Measurements from ENCODE around the gene LRRC32. TPM values are rescaled to one million over a fixed set of nuclear protein-coding genes. Genes with fewer than 3 reads are reported as not detected.
"Not testable (repeated sequence)": the region's sequence is repeated elsewhere in the genome, so short reads cannot be mapped to it uniquely, and the experiment has no call there.

Gene LRRC32
- total and polyA plus RNA-seq, 4 experiments from 2014 or later, result 0.38 to 0.56 (median 0.53) TPM; not detected in 1

- H3K36me3 ChIP-seq (ENCODE audit: insufficient read depth, low read length), result no peaks in the 10 kb centered on the region
- no peaks in the 10 kb centered on the region for H3K36me3 Mint-ChIP-seq
- no peak overlapping the region for H3K27ac ChIP-seq (ENCODE audit: low read depth, low read length)
- H3K4me1 ChIP-seq (ENCODE audit: insufficient read depth, low read length), result no peaks in the 10 kb centered on the region
- H3K27ac Mint-ChIP-seq, result no peak overlapping the region
- no peaks in the 10 kb centered on the region for H3K9me3 ChIP-seq (ENCODE audit: control insufficient read depth in 1 of 2, low read length in 2 of 2)
- ChIA-PET CTCF (ENCODE audit: partially characterized antibody) (no interaction called here), POLR2A (ENCODE audit: partially characterized antibody) (no interaction called here)
- intact Hi-C loops (cut with micrococcal nuclease), result no loop called here
- H3K9me3 Mint-ChIP-seq, result peaks cover 0 to 25% (median 14%) of the 10 kb centered on the region in 8 donors
- no peaks in the 10 kb centered on the region for H3K27me3 ChIP-seq (ENCODE audit: insufficient read depth, low read length)
- DNase-seq, result no peak
- H3K27me3 Mint-ChIP-seq, result peaks cover 24 to 26% of the 10 kb centered on the region in 2 donors
- H3K4me3 Mint-ChIP-seq, result no peak overlapping the region
- H3K4me3 ChIP-seq (ENCODE audit: low read length in 2 of 2), result no peak overlapping the region
- H3K4me1 Mint-ChIP-seq, result no peaks in the 10 kb centered on the region
Observed at GRCh38 chr11:76646882-76647534, 23.5 kb downstream of the LRRC32 start.

GRCh38 chr11:76644591-76644990, 26.0 kb downstream of the LRRC32 start:
- Histone ChIP-seq H3K4me3 (ENCODE audit: low read length in 2 of 2) (no peak overlapping the region), H3K4me1 (ENCODE audit: insufficient read depth, low read length) (no peaks in the 10 kb centered on the region), H3K36me3 (ENCODE audit: insufficient read depth, low read length) (no peaks in the 10 kb centered on the region), H3K9me3 (ENCODE audit: control insufficient read depth in 1 of 2, low read length in 2 of 2) (no peaks in the 10 kb centered on the region), H3K27ac (ENCODE audit: low read depth, low read length) (no peak overlapping the region), H3K27me3 (ENCODE audit: insufficient read depth, low read length) (no peaks in the 10 kb centered on the region)
- Mint-ChIP-seq H3K27me3 (peaks cover 27 to 28% of the 10 kb centered on the region in 2 donors), H3K27ac (no peak overlapping the region), H3K9me3 (peaks cover 0 to 25% (median 13%) of the 10 kb centered on the region in 8 donors), H3K4me1 (no peaks in the 10 kb centered on the region), H3K4me3 (no peak overlapping the region), H3K36me3 (no peaks in the 10 kb centered on the region)
- ChIA-PET POLR2A (ENCODE audit: partially characterized antibody) (no interaction called here), CTCF (ENCODE audit: partially characterized antibody) (no interaction called here)
- intact Hi-C loops (cut with micrococcal nuclease), result no loop called here
- no peak for DNase-seq

GRCh38 chr11:76643711-76644110, 26.8 kb downstream of the LRRC32 start:
- H3K4me3 Mint-ChIP-seq; POLR2A ChIA-PET (ENCODE audit: partially characterized antibody); H3K27ac Mint-ChIP-seq; H3K36me3 ChIP-seq (ENCODE audit: insufficient read depth, low read length); H3K27me3 ChIP-seq (ENCODE audit: insufficient read depth, low read length); H3K4me1 Mint-ChIP-seq; DNase-seq; H3K9me3 ChIP-seq (ENCODE audit: control insufficient read depth in 1 of 2, low read length in 2 of 2); H3K4me3 ChIP-seq (ENCODE audit: low read length in 2 of 2); CTCF ChIA-PET (ENCODE audit: partially characterized antibody); H3K27ac ChIP-seq (ENCODE audit: low read depth, low read length); H3K4me1 ChIP-seq (ENCODE audit: insufficient read depth, low read length); H3K36me3 Mint-ChIP-seq; intact Hi-C loops (cut with micrococcal nuclease): not testable (repeated sequence)
- peaks cover 0 to 25% (median 13%) of the 10 kb centered on the region in 8 donors for H3K9me3 Mint-ChIP-seq
- H3K27me3 Mint-ChIP-seq, result peaks cover 31 to 34% of the 10 kb centered on the region in 2 donors

GRCh38 chr11:76642341-76642740, 28.2 kb downstream of the LRRC32 start:
- Mint-ChIP-seq H3K27me3 (peaks cover 32 to 34% of the 10 kb centered on the region in 2 donors), H3K9me3 (peaks cover 0 to 16% (median 11%) of the 10 kb centered on the region in 8 donors), H3K27ac (peak overlapping the region in 1 of 7 donors; percentile 53), H3K4me1 (no peaks in the 10 kb centered on the region), H3K36me3 (no peaks in the 10 kb centered on the region), H3K4me3 (no peak overlapping the region)
- ChIA-PET POLR2A (ENCODE audit: partially characterized antibody) (no interaction called here), CTCF (ENCODE audit: partially characterized antibody) (no interaction called here)
- Histone ChIP-seq H3K27ac (ENCODE audit: low read depth, low read length) (no peak overlapping the region), H3K9me3 (ENCODE audit: control insufficient read depth in 1 of 2, low read length in 2 of 2) (no peaks in the 10 kb centered on the region), H3K36me3 (ENCODE audit: insufficient read depth, low read length) (no peaks in the 10 kb centered on the region), H3K4me1 (ENCODE audit: insufficient read depth, low read length) (no peaks in the 10 kb centered on the region), H3K27me3 (ENCODE audit: insufficient read depth, low read length) (no peaks in the 10 kb centered on the region), H3K4me3 (ENCODE audit: low read length in 2 of 2) (no peak overlapping the region)
- intact Hi-C loops (cut with micrococcal nuclease), result no loop called here
- no peak for DNase-seq

- intact Hi-C loops (cut with micrococcal nuclease), result no loop called here
- no peaks in the 10 kb centered on the region for H3K4me1 Mint-ChIP-seq
- CTCF ChIA-PET (ENCODE audit: partially characterized antibody), result no interaction called here
- no peak overlapping the region for H3K4me3 Mint-ChIP-seq
- H3K4me1 ChIP-seq (ENCODE audit: insufficient read depth, low read length), result no peaks in the 10 kb centered on the region
- peaks cover 0 to 12% (median 7%) of the 10 kb centered on the region in 8 donors for H3K9me3 Mint-ChIP-seq
- no peak overlapping the region for H3K27ac ChIP-seq (ENCODE audit: low read depth, low read length)
- no peaks in the 10 kb centered on the region for H3K27me3 ChIP-seq (ENCODE audit: insufficient read depth, low read length)
- H3K36me3 ChIP-seq (ENCODE audit: insufficient read depth, low read length), result no peaks in the 10 kb centered on the region
- H3K9me3 ChIP-seq (ENCODE audit: control insufficient read depth in 1 of 2, low read length in 2 of 2), result no peaks in the 10 kb centered on the region
- no peak overlapping the region for H3K4me3 ChIP-seq (ENCODE audit: low read length in 2 of 2)
- peak overlapping the region in 2 of 7 donors; percentile 34 to 53 for H3K27ac Mint-ChIP-seq
- POLR2A ChIA-PET (ENCODE audit: partially characterized antibody), result no interaction called here
- H3K36me3 Mint-ChIP-seq, result no peaks in the 10 kb centered on the region
- peaks cover 29 to 32% of the 10 kb centered on the region in 2 donors for H3K27me3 Mint-ChIP-seq
- DNase-seq, result no peak
Observed at GRCh38 chr11:76641905-76642304, 28.6 kb downstream of the LRRC32 start.

- no peak for DNase-seq
- Histone ChIP-seq H3K27me3 (ENCODE audit: insufficient read depth, low read length) (no peaks in the 10 kb centered on the region), H3K4me1 (ENCODE audit: insufficient read depth, low read length) (no peaks in the 10 kb centered on the region), H3K9me3 (ENCODE audit: control insufficient read depth in 1 of 2, low read length in 2 of 2) (no peaks in the 10 kb centered on the region), H3K36me3 (ENCODE audit: insufficient read depth, low read length) (no peaks in the 10 kb centered on the region), H3K27ac (ENCODE audit: low read depth, low read length) (no peak overlapping the region), H3K4me3 (ENCODE audit: low read length in 2 of 2) (no peak overlapping the region)
- POLR2A ChIA-PET (ENCODE audit: partially characterized antibody), result no interaction called here
- Mint-ChIP-seq H3K9me3 (no peaks in the 10 kb centered on the region), H3K27me3 (peaks cover 32 to 33% of the 10 kb centered on the region in 2 donors), H3K4me1 (no peaks in the 10 kb centered on the region), H3K4me3 (no peak overlapping the region), H3K36me3 (no peaks in the 10 kb centered on the region), H3K27ac (no peak overlapping the region)
- CTCF ChIA-PET (ENCODE audit: partially characterized antibody), result no interaction called here
- intact Hi-C loops (cut with micrococcal nuclease), result no loop called here
Observed at GRCh38 chr11:76640501-76640900, 30.0 kb downstream of the LRRC32 start.

DNA sequence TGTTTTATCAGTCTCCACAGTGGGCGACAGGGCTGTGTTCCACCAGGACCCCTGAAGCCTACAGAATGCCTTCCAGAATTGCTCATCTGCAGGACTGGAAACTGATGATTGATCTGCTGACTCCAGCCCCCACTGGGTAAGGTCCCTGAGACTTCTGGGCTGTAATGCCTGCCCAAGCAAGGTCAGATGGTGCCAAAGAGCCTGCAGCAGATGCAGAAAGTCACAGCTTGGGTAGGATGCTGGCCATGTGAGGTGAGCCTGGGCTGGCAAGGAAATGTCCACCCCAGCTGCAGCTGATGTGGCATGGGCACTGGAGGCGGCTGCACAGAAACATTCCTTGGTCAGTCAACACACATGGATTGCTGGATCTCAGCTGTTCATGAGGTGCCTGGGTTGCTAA, 30.9 kb downstream of the LRRC32 start:
- POLR2A ChIA-PET (ENCODE audit: partially characterized antibody), result no interaction called here
- H3K27me3 ChIP-seq (ENCODE audit: insufficient read depth, low read length), result no peaks in the 10 kb centered on the region
- intact Hi-C loops (cut with micrococcal nuclease), result no loop called here
- Mint-ChIP-seq H3K27me3 (peaks cover 29 to 35% of the 10 kb centered on the region in 2 donors), H3K9me3 (no peaks in the 10 kb centered on the region), H3K4me3 (no peak overlapping the region), H3K36me3 (no peaks in the 10 kb centered on the region), H3K27ac (no peak overlapping the region), H3K4me1 (no peaks in the 10 kb centered on the region)
- no peak for DNase-seq
- H3K36me3 ChIP-seq (ENCODE audit: insufficient read depth, low read length), result no peaks in the 10 kb centered on the region
- no peaks in the 10 kb centered on the region for H3K9me3 ChIP-seq (ENCODE audit: control insufficient read depth in 1 of 2, low read length in 2 of 2)
- no peak overlapping the region for H3K4me3 ChIP-seq (ENCODE audit: low read length in 2 of 2)
- H3K4me1 ChIP-seq (ENCODE audit: insufficient read depth, low read length), result no peaks in the 10 kb centered on the region
- CTCF ChIA-PET (ENCODE audit: partially characterized antibody), result no interaction called here
- H3K27ac ChIP-seq (ENCODE audit: low read depth, low read length), result no peak overlapping the region

Measured in CD4-positive, alpha-beta memory T cell (primary cell).